ENCODE measurements around the gene SEMA3C. TPM values are rescaled to one million over a fixed set of nuclear protein-coding genes. Genes with fewer than 3 reads are reported as not detected.
A peak's percentile ranks its signal among the peaks of the same experiment; 100 is the strongest.

Gene SEMA3C
- total RNA-seq, 1 donor from 2014 or later = 496 TPM

DNA sequence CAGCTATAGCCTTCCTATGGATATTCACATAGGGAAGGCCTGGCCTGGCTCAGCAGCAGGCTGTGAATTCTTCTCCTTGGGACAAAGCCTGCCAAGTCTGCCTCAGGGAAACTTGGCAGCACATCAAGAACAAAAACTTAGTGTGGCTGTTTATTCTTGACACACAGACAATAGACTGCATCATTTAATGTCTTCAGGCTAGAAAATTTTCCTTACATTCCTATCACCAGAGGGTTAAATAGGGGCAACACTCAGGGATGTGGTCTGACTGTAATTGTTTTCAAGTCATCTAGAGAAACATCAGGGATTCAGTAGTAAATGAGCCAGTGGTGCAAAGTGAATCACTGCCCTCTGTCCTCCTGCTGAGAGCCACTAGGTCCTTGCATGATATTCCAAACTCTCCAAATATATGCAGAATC lies 137.3 kb downstream of the SEMA3C start:
- Mint-ChIP-seq H3K4me1 (peaks cover 66% of the 10 kb centered on the region), H3K36me3 (peaks cover 27% of the 10 kb centered on the region), H3K27me3 (ENCODE audit: low read depth) (no peaks in the 10 kb centered on the region), H3K27ac (peak overlapping the region; percentile 89), H3K4me3 (no peak overlapping the region), H3K9me3 (peaks cover 3% of the 10 kb centered on the region)
- peak in 1 of 2 experiments; percentile 48 for DNase-seq (ENCODE audit: low spot score in 2 of 2, unreplicated experiment in 2 of 2)
- TF ChIP-seq, protein P1, sequence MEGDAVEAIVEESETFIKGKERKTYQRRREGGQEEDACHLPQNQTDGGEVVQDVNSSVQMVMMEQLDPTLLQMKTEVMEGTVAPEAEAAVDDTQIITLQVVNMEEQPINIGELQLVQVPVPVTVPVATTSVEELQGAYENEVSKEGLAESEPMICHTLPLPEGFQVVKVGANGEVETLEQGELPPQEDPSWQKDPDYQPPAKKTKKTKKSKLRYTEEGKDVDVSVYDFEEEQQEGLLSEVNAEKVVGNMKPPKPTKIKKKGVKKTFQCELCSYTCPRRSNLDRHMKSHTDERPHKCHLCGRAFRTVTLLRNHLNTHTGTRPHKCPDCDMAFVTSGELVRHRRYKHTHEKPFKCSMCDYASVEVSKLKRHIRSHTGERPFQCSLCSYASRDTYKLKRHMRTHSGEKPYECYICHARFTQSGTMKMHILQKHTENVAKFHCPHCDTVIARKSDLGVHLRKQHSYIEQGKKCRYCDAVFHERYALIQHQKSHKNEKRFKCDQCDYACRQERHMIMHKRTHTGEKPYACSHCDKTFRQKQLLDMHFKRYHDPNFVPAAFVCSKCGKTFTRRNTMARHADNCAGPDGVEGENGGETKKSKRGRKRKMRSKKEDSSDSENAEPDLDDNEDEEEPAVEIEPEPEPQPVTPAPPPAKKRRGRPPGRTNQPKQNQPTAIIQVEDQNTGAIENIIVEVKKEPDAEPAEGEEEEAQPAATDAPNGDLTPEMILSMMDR (IDR thresholded peaks at IDR 0.05; ENCODE audit: unreplicated experiment) = no peak

DNA sequence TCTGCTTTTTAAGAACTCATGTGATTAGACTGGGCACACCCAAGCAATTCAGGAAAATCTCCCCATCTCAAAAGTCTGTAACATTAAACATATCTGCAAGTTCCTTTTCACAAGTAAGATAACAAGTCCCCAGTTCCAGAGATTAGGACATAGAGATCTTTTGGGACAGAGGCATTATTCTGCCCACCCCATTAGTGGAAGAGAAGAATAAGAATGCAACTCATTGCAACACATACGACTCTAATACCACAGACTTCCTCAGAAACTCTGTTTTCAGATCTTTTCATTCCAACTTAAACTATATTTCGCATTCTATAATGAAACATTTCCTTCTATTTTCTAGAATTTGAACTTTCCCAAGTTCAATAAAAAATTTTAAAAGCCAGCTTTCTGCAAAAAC lies 137.7 kb downstream of the SEMA3C start:
- TF ChIP-seq, protein P1 (IDR thresholded peaks at IDR 0.05; ENCODE audit: unreplicated experiment) = no peak
- Mint-ChIP-seq H3K36me3 (peaks cover 23% of the 10 kb centered on the region), H3K9me3 (peaks cover 3% of the 10 kb centered on the region), H3K4me3 (no peak overlapping the region), H3K27me3 (ENCODE audit: low read depth) (no peaks in the 10 kb centered on the region), H3K27ac (peak overlapping the region; percentile 89), H3K4me1 (peaks cover 66% of the 10 kb centered on the region)
- DNase-seq (ENCODE audit: low spot score in 2 of 2, unreplicated experiment in 2 of 2) = no peak

- Mint-ChIP-seq H3K4me3 (no peak overlapping the region), H3K27ac (peak overlapping the region; percentile 63), H3K9me3 (peaks cover 3% of the 10 kb centered on the region), H3K36me3 (peaks cover 29% of the 10 kb centered on the region), H3K27me3 (ENCODE audit: low read depth) (no peaks in the 10 kb centered on the region), H3K4me1 (peaks cover 74% of the 10 kb centered on the region)
- DNase-seq (ENCODE audit: low spot score in 2 of 2, unreplicated experiment in 2 of 2) = no peak
- TF ChIP-seq, protein P1 (IDR thresholded peaks at IDR 0.05; ENCODE audit: unreplicated experiment) = no peak
Observed at GRCh38 chr7:80779456-80779855, 139.4 kb downstream of the SEMA3C start.

DNA sequence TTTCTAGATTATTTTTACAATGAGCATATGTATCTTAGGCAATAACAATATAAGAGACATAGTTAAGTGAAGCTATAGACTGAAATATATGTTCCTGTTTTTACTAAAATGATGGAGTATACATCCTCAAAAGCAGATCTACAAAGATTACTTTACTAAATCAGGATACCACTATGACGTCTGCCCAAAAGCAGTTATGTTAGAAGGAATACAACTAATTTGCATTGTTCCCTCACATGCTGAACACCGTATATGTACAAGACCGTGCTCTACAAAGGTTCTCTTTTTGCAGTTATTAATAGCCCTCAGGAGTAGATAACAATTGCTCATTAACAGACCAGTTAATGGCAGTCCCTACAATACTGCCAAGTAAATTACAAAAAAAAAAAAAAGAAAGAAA lies 143.0 kb downstream of the SEMA3C start:
- no peak for DNase-seq (ENCODE audit: low spot score in 2 of 2, unreplicated experiment in 2 of 2)
- Mint-ChIP-seq H3K36me3 (peaks cover 29% of the 10 kb centered on the region), H3K27me3 (ENCODE audit: low read depth) (no peaks in the 10 kb centered on the region), H3K4me1 (peaks cover 74% of the 10 kb centered on the region), H3K27ac (peak overlapping the region; percentile 73), H3K4me3 (no peak overlapping the region), H3K9me3 (peaks cover 3% of the 10 kb centered on the region)
- TF ChIP-seq, protein P1 (IDR thresholded peaks at IDR 0.05; ENCODE audit: unreplicated experiment) = no peak

DNA sequence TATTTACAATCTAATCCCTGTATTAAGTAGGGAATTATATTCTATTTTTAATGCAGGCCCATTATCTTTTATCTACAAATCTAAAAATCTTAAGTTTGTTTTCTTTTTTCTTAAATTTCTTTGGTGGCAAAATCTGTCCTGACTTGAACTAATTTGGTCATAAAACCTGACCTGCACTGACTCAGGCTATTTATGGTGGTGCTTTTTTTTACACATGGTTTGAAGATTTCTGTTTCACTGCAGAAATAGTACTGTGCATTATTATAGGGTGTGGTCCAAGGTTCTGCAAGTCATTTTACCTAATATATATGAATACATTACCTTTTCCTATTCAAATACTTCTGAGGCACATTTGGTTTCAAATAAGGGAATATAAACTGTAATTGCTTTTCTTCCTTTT lies 143.4 kb downstream of the SEMA3C start:
- Mint-ChIP-seq H3K4me1 (peaks cover 74% of the 10 kb centered on the region), H3K4me3 (no peak overlapping the region), H3K9me3 (peaks cover 3% of the 10 kb centered on the region), H3K27ac (peak overlapping the region; percentile 68), H3K27me3 (ENCODE audit: low read depth) (no peaks in the 10 kb centered on the region), H3K36me3 (peaks cover 30% of the 10 kb centered on the region)
- TF ChIP-seq, protein P1 (IDR thresholded peaks at IDR 0.05; ENCODE audit: unreplicated experiment) = no peak
- no peak for DNase-seq (ENCODE audit: low spot score in 2 of 2, unreplicated experiment in 2 of 2)

DNA sequence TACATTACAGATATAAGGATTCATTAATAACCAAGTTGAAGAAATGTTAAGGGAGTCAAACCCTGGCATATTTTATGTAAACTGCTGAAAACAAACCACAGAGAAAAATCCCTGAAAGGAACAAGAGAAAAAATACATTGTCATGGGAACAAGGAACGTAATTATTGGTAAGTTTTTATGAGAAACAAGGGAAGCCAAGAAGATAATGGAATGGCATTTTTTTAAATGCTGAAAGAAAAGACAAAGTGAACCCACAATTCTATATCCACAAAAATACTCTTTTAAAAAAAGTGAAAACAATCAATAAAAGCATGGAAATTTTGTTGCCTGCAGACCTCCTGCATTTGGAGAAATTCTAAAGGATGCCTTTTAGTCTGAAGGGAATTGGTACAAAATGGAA lies 144.0 kb downstream of the SEMA3C start:
- TF ChIP-seq, protein P1 (IDR thresholded peaks at IDR 0.05; ENCODE audit: unreplicated experiment) = no peak
- peaks cover 75% of the 10 kb centered on the region for H3K4me1 Mint-ChIP-seq
- H3K4me3 Mint-ChIP-seq = no peak overlapping the region
- H3K27ac Mint-ChIP-seq = peak overlapping the region; percentile 81
- H3K27me3 Mint-ChIP-seq (ENCODE audit: low read depth) = no peaks in the 10 kb centered on the region
- H3K36me3 Mint-ChIP-seq = peaks cover 31% of the 10 kb centered on the region
- no peak for DNase-seq (ENCODE audit: low spot score in 2 of 2, unreplicated experiment in 2 of 2)
- H3K9me3 Mint-ChIP-seq = peaks cover 3% of the 10 kb centered on the region
